Neutrophil (primary cell): Measurements from ENCODE around the gene STUM.

Experiments
- H3K27ac ChIP-seq: fragments of 200-600 bp; sonication (generic); 2 replicates; pipeline ENCODE4 v1.5.1; 2016; ENCODE audit warnings: mild to moderate bottlenecking, moderate library complexity
- H3K27me3 ChIP-seq: fragments of 200-600 bp; sonication (generic); 2 replicates; pipeline ENCODE4 v1.6.0; 2016; ENCODE audit warnings: mild to moderate bottlenecking
- H3K36me3 ChIP-seq: fragments of 200-600 bp; sonication (generic); 2 replicates; pipeline ENCODE4 v1.5.1; 2017
- H3K4me1 ChIP-seq, 2 experiments: fragments of 200-600 bp in 1 of 2; sonication (generic) in 1 of 2; 1 replicate in 1 of 2; 2 replicates in 1 of 2; pipeline versions ENCODE4 v1.5.1 to v1.6.1; 2013 to 2016; ENCODE audit warnings: low read depth in 1 of 2, low read length in 1 of 2, mild to moderate bottlenecking in 1 of 2, moderate library complexity in 1 of 2; ENCODE audit not compliant: control insufficient read depth in 1 of 2, insufficient read depth in 1 of 2
- H3K4me3 ChIP-seq, 2 experiments: fragments of 200-600 bp in 1 of 2; sonication (generic) in 1 of 2; 1 replicate in 1 of 2; 2 replicates in 1 of 2; pipeline ENCODE4 v1.5.1; 2013 to 2016; ENCODE audit warnings: low read depth in 1 of 2, low read length in 1 of 2, mild to moderate bottlenecking in 1 of 2, moderate library complexity in 1 of 2
- H3K9me3 ChIP-seq: fragments of 200-600 bp; sonication (generic); 2 replicates; pipeline ENCODE4 v1.5.1; 2016
- TF ChIP-seq, protein P1 (sequence below): fragments of 200-600 bp; sonication (generic); IDR thresholded peaks from 2 replicates; pipeline ENCODE4 v1.5.1; 2016; ENCODE audit warnings: antibody characterized with exemption

STUM gene

DNA sequence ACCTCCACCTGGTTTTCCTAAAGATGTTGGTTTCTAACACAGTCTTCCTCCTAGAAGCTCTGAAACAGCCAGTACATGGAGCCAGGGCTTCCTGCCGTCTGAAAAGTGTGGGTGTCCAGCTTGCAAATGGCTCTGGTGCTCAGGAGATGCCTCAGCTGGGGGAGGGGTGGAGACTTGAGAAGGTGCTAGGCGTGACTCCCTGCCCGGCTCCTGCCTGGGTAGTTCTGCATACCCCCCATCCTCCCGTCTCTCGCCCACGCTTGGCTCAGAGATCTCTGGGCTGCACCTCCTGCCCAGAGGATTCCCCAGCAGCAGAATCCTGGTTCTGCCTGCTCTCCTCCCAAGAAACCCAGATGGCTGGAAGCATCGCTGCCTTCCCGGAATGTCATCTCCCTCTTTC lies 16.9 kb downstream of the STUM start:
- TF ChIP-seq, protein P1, sequence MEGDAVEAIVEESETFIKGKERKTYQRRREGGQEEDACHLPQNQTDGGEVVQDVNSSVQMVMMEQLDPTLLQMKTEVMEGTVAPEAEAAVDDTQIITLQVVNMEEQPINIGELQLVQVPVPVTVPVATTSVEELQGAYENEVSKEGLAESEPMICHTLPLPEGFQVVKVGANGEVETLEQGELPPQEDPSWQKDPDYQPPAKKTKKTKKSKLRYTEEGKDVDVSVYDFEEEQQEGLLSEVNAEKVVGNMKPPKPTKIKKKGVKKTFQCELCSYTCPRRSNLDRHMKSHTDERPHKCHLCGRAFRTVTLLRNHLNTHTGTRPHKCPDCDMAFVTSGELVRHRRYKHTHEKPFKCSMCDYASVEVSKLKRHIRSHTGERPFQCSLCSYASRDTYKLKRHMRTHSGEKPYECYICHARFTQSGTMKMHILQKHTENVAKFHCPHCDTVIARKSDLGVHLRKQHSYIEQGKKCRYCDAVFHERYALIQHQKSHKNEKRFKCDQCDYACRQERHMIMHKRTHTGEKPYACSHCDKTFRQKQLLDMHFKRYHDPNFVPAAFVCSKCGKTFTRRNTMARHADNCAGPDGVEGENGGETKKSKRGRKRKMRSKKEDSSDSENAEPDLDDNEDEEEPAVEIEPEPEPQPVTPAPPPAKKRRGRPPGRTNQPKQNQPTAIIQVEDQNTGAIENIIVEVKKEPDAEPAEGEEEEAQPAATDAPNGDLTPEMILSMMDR = no peak
- no peaks in the 10 kb centered on the region for H3K4me1 ChIP-seq
- no peak overlapping the region for H3K4me3 ChIP-seq
- H3K27me3 ChIP-seq = peaks cover 19% of the 10 kb centered on the region
- H3K36me3 ChIP-seq = no peaks in the 10 kb centered on the region
- no peak overlapping the region for H3K27ac ChIP-seq
- H3K9me3 ChIP-seq = no peaks in the 10 kb centered on the region

DNA sequence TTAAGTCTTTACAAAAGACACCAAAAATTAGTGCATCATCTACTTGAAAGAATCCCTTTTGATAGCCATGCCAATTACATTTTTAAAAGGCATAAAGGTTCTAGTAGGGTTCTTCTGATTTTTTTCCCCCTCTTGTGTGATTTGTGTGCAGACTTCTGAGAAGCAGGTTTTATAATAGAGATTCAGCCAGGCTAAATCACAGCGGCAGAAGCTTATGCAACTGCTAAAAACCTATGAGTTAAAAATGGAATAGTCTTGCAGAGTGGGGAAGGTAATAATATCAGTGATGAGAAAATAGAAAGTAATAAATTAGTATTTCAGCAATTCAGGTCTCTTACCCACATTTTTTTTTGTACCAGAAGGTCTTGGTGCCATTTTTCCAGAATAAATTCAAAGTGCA lies 17.7 kb downstream of the STUM start:
- no peaks in the 10 kb centered on the region for H3K4me1 ChIP-seq
- TF ChIP-seq, protein P1 = no peak
- peaks cover 19% of the 10 kb centered on the region for H3K27me3 ChIP-seq
- H3K9me3 ChIP-seq = no peaks in the 10 kb centered on the region
- no peak overlapping the region for H3K4me3 ChIP-seq
- no peaks in the 10 kb centered on the region for H3K36me3 ChIP-seq
- no peak overlapping the region for H3K27ac ChIP-seq

DNA sequence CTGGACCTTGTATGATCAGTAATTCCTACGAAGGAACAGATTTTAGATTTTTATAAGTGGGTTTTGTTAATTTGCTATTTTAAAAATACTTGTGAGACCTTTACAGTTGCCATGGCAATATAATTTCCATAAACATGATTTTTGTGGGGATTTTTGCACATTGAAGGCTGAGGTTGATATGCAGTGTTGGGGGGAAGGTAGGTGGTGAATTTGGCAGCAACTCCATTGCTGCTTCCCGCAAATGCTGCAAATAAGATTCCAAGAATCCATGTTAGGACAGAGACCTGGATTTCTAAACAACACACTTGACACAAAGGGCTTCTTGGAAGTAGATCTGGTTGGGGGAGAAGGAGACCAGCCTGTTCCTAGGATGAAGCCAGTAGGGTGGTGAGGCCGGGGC lies 18.2 kb downstream of the STUM start:
- Histone ChIP-seq H3K9me3 (no peaks in the 10 kb centered on the region), H3K27me3 (peaks cover 19% of the 10 kb centered on the region), H3K27ac (no peak overlapping the region), H3K4me3 (no peak overlapping the region), H3K36me3 (no peaks in the 10 kb centered on the region), H3K4me1 (no peaks in the 10 kb centered on the region)
- TF ChIP-seq, protein P1 = no peak

DNA sequence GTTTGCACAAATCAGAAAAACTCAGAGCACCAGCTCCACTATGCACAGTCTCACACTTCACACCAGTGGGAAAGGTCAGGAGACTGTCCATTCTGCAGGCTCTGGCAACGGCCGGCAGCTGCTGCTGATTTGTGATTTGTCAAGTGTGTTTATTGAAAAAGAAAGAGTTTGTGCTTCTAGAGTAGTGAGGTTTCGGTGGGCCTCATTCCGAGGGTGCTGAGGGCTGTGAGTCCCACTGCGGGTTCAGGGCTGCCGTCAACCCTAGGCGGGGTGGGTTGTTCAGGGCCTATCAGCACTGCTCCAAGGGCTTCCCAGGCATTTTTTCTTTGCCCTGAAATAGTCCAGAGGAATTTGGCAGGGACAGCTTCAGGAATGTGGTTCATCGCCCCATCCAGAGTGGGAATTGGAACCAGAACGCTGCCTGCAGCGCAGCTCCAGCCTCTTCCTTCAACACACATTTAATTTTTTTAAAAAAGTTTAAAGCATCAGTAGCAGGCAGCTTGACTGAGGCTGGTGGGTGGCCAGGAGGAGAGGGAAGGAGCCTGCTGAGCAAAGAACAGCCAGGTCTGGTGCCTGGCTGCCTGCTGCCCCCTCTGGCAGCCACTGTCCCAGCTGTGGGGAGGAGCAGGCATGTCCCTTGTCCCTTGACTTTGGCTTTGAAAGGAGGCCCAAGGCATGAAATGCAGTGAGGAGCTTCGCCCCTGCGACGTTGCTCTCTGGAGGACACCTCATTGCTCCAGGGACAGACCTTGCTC lies 19.7 kb downstream of the STUM start:
- H3K36me3 ChIP-seq = no peaks in the 10 kb centered on the region
- H3K4me3 ChIP-seq = no peak overlapping the region
- H3K27ac ChIP-seq = no peak overlapping the region
- peaks cover 19% of the 10 kb centered on the region for H3K27me3 ChIP-seq
- TF ChIP-seq, protein P1 = no peak
- H3K4me1 ChIP-seq = no peaks in the 10 kb centered on the region
- H3K9me3 ChIP-seq = no peaks in the 10 kb centered on the region

DNA sequence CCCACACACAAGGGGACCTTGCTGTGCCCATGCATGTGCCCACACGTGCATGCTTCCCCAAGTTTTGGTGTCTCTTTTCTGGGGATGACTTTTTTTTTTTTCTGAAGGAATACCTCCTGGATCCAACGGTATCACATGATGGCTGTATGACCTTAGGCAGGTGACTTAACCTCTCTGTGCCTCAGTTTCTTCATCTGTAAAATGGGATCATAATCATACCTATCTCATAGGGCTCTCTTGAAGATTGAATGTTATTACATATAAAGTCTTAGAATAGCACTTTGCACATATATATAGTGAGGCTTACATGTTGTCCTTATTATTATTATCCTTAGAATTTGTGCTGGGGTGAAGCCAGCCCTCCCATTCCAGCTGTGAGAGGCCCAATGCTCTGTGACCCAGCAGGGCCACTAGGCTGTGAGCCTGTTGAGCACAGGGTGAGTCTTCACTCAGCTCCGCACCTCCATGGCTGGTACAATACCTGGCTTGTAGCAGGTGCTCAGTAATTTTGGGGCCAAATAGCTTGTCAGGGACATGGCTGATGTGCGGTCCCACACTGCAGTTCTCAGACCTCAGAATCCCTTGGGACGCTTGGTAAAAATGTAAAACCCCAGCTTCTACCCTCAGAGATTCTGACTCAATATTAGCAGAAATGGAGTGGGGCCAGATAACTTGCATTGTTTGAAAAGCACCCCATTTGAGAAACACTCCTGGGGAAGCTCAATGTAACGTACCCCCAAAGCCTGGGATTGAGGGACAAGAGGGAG lies 20.6 kb downstream of the STUM start:
- no peaks in the 10 kb centered on the region for H3K4me1 ChIP-seq
- H3K9me3 ChIP-seq = no peaks in the 10 kb centered on the region
- no peaks in the 10 kb centered on the region for H3K36me3 ChIP-seq
- no peak overlapping the region for H3K27ac ChIP-seq
- TF ChIP-seq, protein P1 = no peak
- H3K27me3 ChIP-seq = peaks cover 19% of the 10 kb centered on the region
- H3K4me3 ChIP-seq = no peak overlapping the region
